ENCODE measurements around the gene ZNF526.

DNA sequence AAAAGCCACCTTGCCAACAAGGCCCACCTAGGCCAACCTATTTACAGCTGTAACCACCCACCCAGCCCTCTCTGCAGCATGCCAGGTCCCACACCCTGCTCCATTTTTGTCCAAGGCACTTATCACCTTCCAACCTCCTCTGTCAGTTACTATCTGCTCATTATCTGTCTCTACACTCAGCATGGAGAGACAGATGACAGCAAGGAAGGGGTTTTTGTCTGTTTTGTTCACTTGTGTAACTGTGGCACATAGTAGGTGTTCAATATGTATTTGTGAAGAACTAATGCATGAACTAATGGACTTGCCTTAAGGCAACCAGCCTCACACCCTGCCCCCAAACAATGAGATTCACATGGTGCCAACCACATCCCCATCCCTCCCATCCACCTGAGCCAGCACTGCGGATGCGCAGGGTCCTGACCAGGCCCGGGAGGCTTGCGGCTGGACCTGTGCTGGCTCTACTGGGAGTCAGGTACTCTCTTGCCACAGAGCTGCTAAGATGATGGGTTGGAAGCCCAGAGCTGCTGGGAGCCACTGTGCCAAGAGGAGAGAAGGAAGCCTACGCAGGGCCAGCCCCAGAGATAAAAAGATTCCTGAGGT is 19.9 kb upstream of the ZNF526 start:
- TF ChIP-seq, protein P1, sequence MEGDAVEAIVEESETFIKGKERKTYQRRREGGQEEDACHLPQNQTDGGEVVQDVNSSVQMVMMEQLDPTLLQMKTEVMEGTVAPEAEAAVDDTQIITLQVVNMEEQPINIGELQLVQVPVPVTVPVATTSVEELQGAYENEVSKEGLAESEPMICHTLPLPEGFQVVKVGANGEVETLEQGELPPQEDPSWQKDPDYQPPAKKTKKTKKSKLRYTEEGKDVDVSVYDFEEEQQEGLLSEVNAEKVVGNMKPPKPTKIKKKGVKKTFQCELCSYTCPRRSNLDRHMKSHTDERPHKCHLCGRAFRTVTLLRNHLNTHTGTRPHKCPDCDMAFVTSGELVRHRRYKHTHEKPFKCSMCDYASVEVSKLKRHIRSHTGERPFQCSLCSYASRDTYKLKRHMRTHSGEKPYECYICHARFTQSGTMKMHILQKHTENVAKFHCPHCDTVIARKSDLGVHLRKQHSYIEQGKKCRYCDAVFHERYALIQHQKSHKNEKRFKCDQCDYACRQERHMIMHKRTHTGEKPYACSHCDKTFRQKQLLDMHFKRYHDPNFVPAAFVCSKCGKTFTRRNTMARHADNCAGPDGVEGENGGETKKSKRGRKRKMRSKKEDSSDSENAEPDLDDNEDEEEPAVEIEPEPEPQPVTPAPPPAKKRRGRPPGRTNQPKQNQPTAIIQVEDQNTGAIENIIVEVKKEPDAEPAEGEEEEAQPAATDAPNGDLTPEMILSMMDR (IDR thresholded peaks at IDR 0.05; ENCODE audit: poor library complexity) = no peak
- TF ChIP-seq EZH2phosphoT487 (IDR thresholded peaks at IDR 0.05; ENCODE audit: low read depth, severe bottlenecking, unreplicated experiment) = no peak

Measured in hepatocyte (in vitro differentiated cells).